Liver (tissue), 9 donors: Measurements from ENCODE around the gene TFF1. TPM values are rescaled to one million over a fixed set of nuclear protein-coding genes. Genes with fewer than 3 reads are reported as not detected.

ENCODE experiments used
- DNase-seq: peaks from one replicate; pipeline ENCODE4 v3.0.0-alpha.2; 2017; ENCODE audit warnings: low spot score
- H3K27ac ChIP-seq, 2 donors: one replicate each; pipeline ENCODE4 v1.7.0; 2013; ENCODE audit warnings: inconsistent platforms in 2 of 2, low read length in 2 of 2, control low read depth in 1 of 2, low read depth in 1 of 2, mild to moderate bottlenecking in 1 of 2
- H3K27me3 ChIP-seq, 4 donors: one replicate each; pipeline versions ENCODE4 v1.6.1 to v1.7.0; 2013; ENCODE audit warnings: low read length in 3 of 4, inconsistent platforms in 1 of 4, mild to moderate bottlenecking in 1 of 4, moderate library complexity in 1 of 4; ENCODE audit not compliant: control insufficient read depth in 4 of 4, insufficient read depth in 4 of 4
- H3K36me3 ChIP-seq, 4 donors: one replicate each; pipeline versions ENCODE4 v1.6.1 to v1.7.0; 2013; ENCODE audit warnings: low read length in 3 of 4, mild to moderate bottlenecking in 3 of 4, low read depth in 1 of 4, moderate library complexity in 1 of 4; ENCODE audit not compliant: control insufficient read depth in 4 of 4, insufficient read depth in 3 of 4
- H3K4me1 ChIP-seq, 4 donors: one replicate each; pipeline versions ENCODE4 v1.6.1 to v1.7.0; 2013; ENCODE audit warnings: low read length in 3 of 4, mild to moderate bottlenecking in 3 of 4, moderate library complexity in 1 of 4; ENCODE audit not compliant: control insufficient read depth in 4 of 4, insufficient read depth in 4 of 4
- H3K4me3 ChIP-seq, 3 donors: one replicate each; pipeline versions ENCODE4 v1.6.1 to v1.7.0; 2013; ENCODE audit warnings: low read length in 3 of 3, control low read depth in 1 of 3, low read depth in 1 of 3, mild to moderate bottlenecking in 1 of 3
- H3K9ac ChIP-seq, 2 donors: one replicate each; pipeline ENCODE4 v1.7.0; 2013; ENCODE audit warnings: low read length in 2 of 2, mild to moderate bottlenecking in 2 of 2, moderate library complexity in 2 of 2, control low read depth in 1 of 2, low read depth in 1 of 2
- H3K9me3 ChIP-seq, 4 donors: one replicate each; pipeline versions ENCODE4 v1.6.1 to v1.7.0; 2013; ENCODE audit warnings: low read length in 3 of 4; ENCODE audit not compliant: control insufficient read depth in 4 of 4
- ATF3 ChIP-seq: IDR thresholded peaks from 2 replicates; pipeline ENCODE4 v1.6.1; 2016; ENCODE audit warnings: antibody characterized with exemption
- CTCF ChIP-seq: fragments of 150-350 bp; IDR thresholded peaks from 2 replicates; pipeline ENCODE4 v1.5.1; 2017; ENCODE audit warnings: improper control_type of control experiment, low read depth, low read length; ENCODE audit not compliant: missing input control
- EGR1 ChIP-seq, 2 donors: IDR thresholded peaks; 2 replicates each; pipeline ENCODE4 v1.6.1; 2016 to 2018; ENCODE audit warnings: antibody characterized with exemption in 2 of 2, low read depth in 2 of 2
- FOXA1 ChIP-seq: IDR thresholded peaks from 2 replicates; pipeline ENCODE4 v1.6.1; 2016; ENCODE audit warnings: antibody characterized with exemption
- FOXA2 ChIP-seq: IDR thresholded peaks from 2 replicates; pipeline ENCODE4 v1.6.1; 2016; ENCODE audit warnings: antibody characterized with exemption
- GABPA ChIP-seq, 2 donors: IDR thresholded peaks in 1 of 2; conservative IDR thresholded peaks in 1 of 2; 2 replicates each; pipeline ENCODE4 v1.6.1; 2016; ENCODE audit warnings: antibody characterized with exemption in 2 of 2, mild to moderate bottlenecking in 1 of 2, moderate library complexity in 1 of 2
- HNF4A ChIP-seq, 2 donors: conservative IDR thresholded peaks; 2 replicates each; pipeline ENCODE4 v1.6.1; 2016; ENCODE audit warnings: antibody characterized with exemption in 2 of 2, mild to moderate bottlenecking in 2 of 2
- HNF4G ChIP-seq: IDR thresholded peaks from 2 replicates; pipeline ENCODE4 v1.6.1; 2016; ENCODE audit warnings: antibody characterized with exemption
- JUND ChIP-seq, 2 donors: IDR thresholded peaks; 2 replicates each; pipeline ENCODE4 v1.6.1; 2016; ENCODE audit warnings: antibody characterized with exemption in 2 of 2
- MAX ChIP-seq: IDR thresholded peaks from 2 replicates; pipeline ENCODE4 v1.6.1; 2016; ENCODE audit warnings: antibody characterized with exemption
- NR2F2 ChIP-seq: IDR thresholded peaks from 2 replicates; pipeline ENCODE4 v1.6.1; 2016; ENCODE audit warnings: antibody characterized with exemption
- RAD21 ChIP-seq, 2 donors: IDR thresholded peaks; 2 replicates each; pipeline ENCODE4 v1.6.1; 2016; ENCODE audit warnings: antibody characterized with exemption in 2 of 2, mild to moderate bottlenecking in 2 of 2
- REST ChIP-seq: IDR thresholded peaks from 2 replicates; pipeline ENCODE4 v1.6.1; 2016; ENCODE audit warnings: antibody characterized with exemption, mild to moderate bottlenecking
- RXRA ChIP-seq, 2 donors: IDR thresholded peaks; 2 replicates each; pipeline ENCODE4 v1.6.1; 2017 to 2018; ENCODE audit warnings: antibody characterized with exemption in 2 of 2, mild to moderate bottlenecking in 1 of 2
- SP1 ChIP-seq: IDR thresholded peaks from 2 replicates; pipeline ENCODE4 v1.6.1; 2018; ENCODE audit warnings: antibody characterized with exemption, mild to moderate bottlenecking
- TAF1 ChIP-seq: conservative IDR thresholded peaks from 2 replicates; pipeline ENCODE4 v1.6.1; 2016; ENCODE audit warnings: antibody characterized with exemption, mild to moderate bottlenecking
- YY1 ChIP-seq: IDR thresholded peaks from 2 replicates; pipeline ENCODE4 v1.6.1; 2016; ENCODE audit warnings: antibody characterized with exemption, mild to moderate bottlenecking
- ZBTB33 ChIP-seq: IDR thresholded peaks from 2 replicates; pipeline ENCODE4 v1.6.1; 2016; ENCODE audit warnings: antibody characterized with exemption
- WGBS: extraction: QIAGEN DNeasy Blood & Tissue Kit; methylation state at CpG from one replicate; pipeline ENCODE4 v1.1.7; 2013; 5-methylcytosine and 5-hydroxymethylcytosine counted together
- polyA plus RNA-seq, 2 donors: library from polyadenylated mRNA; stranded (reverse) in 1 of 2; unstranded in 1 of 2; fragments of 200-250 nt in 1 of 2; fragments of >200 nt in 1 of 2; fragmentation: Nextera tagmentation in 1 of 2; extraction: Ambion mirVana in 1 of 2; gene quantifications; one replicate each; pipeline versions ENCODE4 v1.2.1 to v1.2.3, GENCODE V29; 2013 to 2015
- total RNA-seq, 2 donors: library from RNA; depleted of rRNA; stranded (reverse); fragments of >200 nt; gene quantifications; one replicate each; pipeline ENCODE4 v1.2.3, GENCODE V29; 2014
- donor health status: healthy.
- donor health status: healthy.
- donor health status: healthy.
- donor health status: healthy.
- donor health status: healthy.

Gene TFF1
- total and polyA plus RNA-seq, 4 donors, result not detected

- Histone ChIP-seq H3K36me3 (no peaks in the 10 kb centered on the region), H3K9me3 (no peaks in the 10 kb centered on the region), H3K9ac (no peak overlapping the region), H3K4me3 (no peak overlapping the region), H3K4me1 (peaks cover 0 to 3% (median 0%) of the 10 kb centered on the region in 4 donors), H3K27ac (no peak overlapping the region), H3K27me3 (peaks cover 0 to 4% (median 0%) of the 10 kb centered on the region in 4 donors)
- no peak for DNase-seq
- WGBS, result 84% methylated on average over 5 of the region's 5 CpGs
- no peak for TF ChIP-seq FOXA2
- no peak for TF ChIP-seq NR2F2
- TF ChIP-seq JUND (IDR thresholded peaks at IDR 0.05), result no peak
- TF ChIP-seq MAX, result no peak
- TF ChIP-seq ZBTB33, result no peak
- TF ChIP-seq TAF1, result no peak
- TF ChIP-seq REST, result no peak
- no peak for TF ChIP-seq ATF3
- TF ChIP-seq FOXA1, result no peak
- TF ChIP-seq YY1, result no peak
- no peak for TF ChIP-seq HNF4G
- no peak for TF ChIP-seq RAD21 (IDR thresholded peaks at IDR 0.05)
- TF ChIP-seq RXRA (IDR thresholded peaks at IDR 0.05), result no peak
- TF ChIP-seq CTCF, result no peak
- no peak for TF ChIP-seq HNF4A (conservative IDR thresholded peaks at IDR 0.05)
- no peak for TF ChIP-seq GABPA (IDR thresholded peaks at IDR 0.05 in 1 of 2, conservative IDR thresholded peaks at IDR 0.05 in 1 of 2)
- no peak for TF ChIP-seq EGR1 (IDR thresholded peaks at IDR 0.05; ENCODE audit: low read depth in 2 of 2)
- TF ChIP-seq SP1, result no peak
Observed at GRCh38 chr21:42407476-42407875, 41.1 kb upstream of the TFF1 start.
